Measurements from ENCODE around the gene GLT8D1.
A peak's percentile ranks its signal among the peaks of the same experiment; 100 is the strongest.

The GLT8D1 gene

GRCh38 chr3:52685285-52685708, 20.3 kb downstream of the GLT8D1 start:
- Histone ChIP-seq H3K4me2 (ENCODE audit: low read length) (peak overlapping the region; percentile 92), H3K79me2 (peaks cover 25% of the 10 kb centered on the region), H3K9me3 (ENCODE audit: control insufficient read depth, low read length) (no peaks in the 10 kb centered on the region), H3K9ac (no peak overlapping the region), H2AFZ (peak overlapping the region; percentile 83), H3K4me1 (peaks cover 3% of the 10 kb centered on the region), H3K27ac (peak overlapping the region; percentile 80), H3K4me3 (ENCODE audit: low read depth, low read length) (peak overlapping the region; percentile 83), H3K27me3 (ENCODE audit: control insufficient read depth, insufficient read depth, low read length) (no peaks in the 10 kb centered on the region), H3K36me3 (ENCODE audit: control insufficient read depth, insufficient read depth, low read length) (no peaks in the 10 kb centered on the region)
- TF ChIP-seq CTCF (IDR thresholded peaks at IDR 0.05): no peak

- H3K4me3 ChIP-seq (ENCODE audit: low read depth, low read length): peak overlapping the region; percentile 83
- no peak overlapping the region for H3K9ac ChIP-seq
- peaks cover 34% of the 10 kb centered on the region for H3K79me2 ChIP-seq
- no peaks in the 10 kb centered on the region for H3K9me3 ChIP-seq (ENCODE audit: control insufficient read depth, low read length)
- TF ChIP-seq CTCF (IDR thresholded peaks at IDR 0.05): no peak
- peak overlapping the region; percentile 92 for H3K4me2 ChIP-seq (ENCODE audit: low read length)
- H3K36me3 ChIP-seq (ENCODE audit: control insufficient read depth, insufficient read depth, low read length): no peaks in the 10 kb centered on the region
- H3K27me3 ChIP-seq (ENCODE audit: control insufficient read depth, insufficient read depth, low read length): no peaks in the 10 kb centered on the region
- no peak overlapping the region for H2AFZ ChIP-seq
- H3K27ac ChIP-seq: no peak overlapping the region
- H3K4me1 ChIP-seq: peaks cover 3% of the 10 kb centered on the region
These were observed 21.4 kb downstream of the GLT8D1 start for GRCh38 chr3:52684184-52684583.

GRCh38 chr3:52683611-52684010, 22.0 kb downstream of the GLT8D1 start:
- Histone ChIP-seq H3K27ac (no peak overlapping the region), H3K36me3 (ENCODE audit: control insufficient read depth, insufficient read depth, low read length) (no peaks in the 10 kb centered on the region), H3K79me2 (peaks cover 34% of the 10 kb centered on the region), H3K4me2 (ENCODE audit: low read length) (no peak overlapping the region), H3K27me3 (ENCODE audit: control insufficient read depth, insufficient read depth, low read length) (no peaks in the 10 kb centered on the region), H2AFZ (no peak overlapping the region), H3K9ac (no peak overlapping the region), H3K9me3 (ENCODE audit: control insufficient read depth, low read length) (no peaks in the 10 kb centered on the region), H3K4me3 (ENCODE audit: low read depth, low read length) (no peak overlapping the region), H3K4me1 (peaks cover 3% of the 10 kb centered on the region)
- TF ChIP-seq CTCF (IDR thresholded peaks at IDR 0.05): no peak

GRCh38 chr3:52682016-52682415, 23.6 kb downstream of the GLT8D1 start:
- peaks cover 43% of the 10 kb centered on the region for H3K79me2 ChIP-seq
- H3K4me1 ChIP-seq: peaks cover 3% of the 10 kb centered on the region
- TF ChIP-seq CTCF (IDR thresholded peaks at IDR 0.05): no peak
- no peak overlapping the region for H2AFZ ChIP-seq
- H3K27ac ChIP-seq: no peak overlapping the region
- no peaks in the 10 kb centered on the region for H3K27me3 ChIP-seq (ENCODE audit: control insufficient read depth, insufficient read depth, low read length)
- H3K36me3 ChIP-seq (ENCODE audit: control insufficient read depth, insufficient read depth, low read length): no peaks in the 10 kb centered on the region
- no peak overlapping the region for H3K9ac ChIP-seq
- no peaks in the 10 kb centered on the region for H3K9me3 ChIP-seq (ENCODE audit: control insufficient read depth, low read length)
- H3K4me3 ChIP-seq (ENCODE audit: low read depth, low read length): no peak overlapping the region
- H3K4me2 ChIP-seq (ENCODE audit: low read length): no peak overlapping the region

GRCh38 chr3:52681596-52681995, 24.0 kb downstream of the GLT8D1 start:
- Histone ChIP-seq H3K36me3 (ENCODE audit: control insufficient read depth, insufficient read depth, low read length) (no peaks in the 10 kb centered on the region), H3K4me1 (peaks cover 3% of the 10 kb centered on the region), H2AFZ (no peak overlapping the region), H3K27me3 (ENCODE audit: control insufficient read depth, insufficient read depth, low read length) (no peaks in the 10 kb centered on the region), H3K9ac (no peak overlapping the region), H3K27ac (no peak overlapping the region), H3K4me2 (ENCODE audit: low read length) (no peak overlapping the region), H3K79me2 (peaks cover 47% of the 10 kb centered on the region), H3K9me3 (ENCODE audit: control insufficient read depth, low read length) (no peaks in the 10 kb centered on the region), H3K4me3 (ENCODE audit: low read depth, low read length) (no peak overlapping the region)
- TF ChIP-seq CTCF (IDR thresholded peaks at IDR 0.05): no peak

Data from parathyroid adenoma (tissue), 2 donors.